Measurements from ENCODE around the gene UTY. TPM values are rescaled to one million over a fixed set of nuclear protein-coding genes. Genes with fewer than 3 reads are reported as not detected.
A peak's percentile ranks its signal among the peaks of the same experiment; 100 is the strongest.

UTY gene
- total and polyA plus RNA-seq, 12 donors = 1.3 to 15.8 (median 14.2) TPM; not detected in 3

DNA sequence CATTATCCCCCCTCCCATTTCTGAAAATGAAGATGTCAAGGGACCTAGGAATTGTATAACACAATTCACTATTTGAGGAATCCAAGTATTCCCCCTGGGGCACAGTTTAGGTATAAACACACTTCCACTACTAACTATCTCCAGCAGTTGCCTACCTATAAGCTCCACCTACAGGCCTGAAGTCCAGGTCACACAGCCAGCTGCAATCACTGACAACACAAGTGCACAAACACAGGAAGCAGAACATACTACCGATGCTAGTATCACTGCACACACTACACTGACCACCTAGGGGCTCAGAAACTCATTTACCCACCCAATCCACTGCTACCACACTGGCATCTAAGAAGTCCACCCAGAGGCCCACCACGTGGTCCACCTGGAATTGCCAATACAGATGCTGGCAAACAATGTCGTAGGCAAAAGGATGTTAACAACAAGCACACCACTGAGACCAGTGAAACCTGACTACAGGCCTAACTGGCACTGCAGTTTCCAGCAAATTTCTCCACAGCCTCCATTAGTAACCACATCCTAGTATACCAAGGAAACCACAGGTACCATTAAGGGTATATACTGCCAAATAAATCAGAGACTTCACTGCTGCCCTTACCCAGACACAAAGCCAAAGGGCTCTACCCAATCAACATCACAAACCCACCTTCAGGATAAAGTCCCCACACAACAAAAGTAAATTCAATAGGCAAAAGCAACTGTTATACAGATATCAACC, 47.4 kb downstream of the UTY start:
- H3K4me1 ChIP-seq = peaks cover 0 to 14% (median 0%) of the 10 kb centered on the region in 9 donors
- TF ChIP-seq, protein P1, sequence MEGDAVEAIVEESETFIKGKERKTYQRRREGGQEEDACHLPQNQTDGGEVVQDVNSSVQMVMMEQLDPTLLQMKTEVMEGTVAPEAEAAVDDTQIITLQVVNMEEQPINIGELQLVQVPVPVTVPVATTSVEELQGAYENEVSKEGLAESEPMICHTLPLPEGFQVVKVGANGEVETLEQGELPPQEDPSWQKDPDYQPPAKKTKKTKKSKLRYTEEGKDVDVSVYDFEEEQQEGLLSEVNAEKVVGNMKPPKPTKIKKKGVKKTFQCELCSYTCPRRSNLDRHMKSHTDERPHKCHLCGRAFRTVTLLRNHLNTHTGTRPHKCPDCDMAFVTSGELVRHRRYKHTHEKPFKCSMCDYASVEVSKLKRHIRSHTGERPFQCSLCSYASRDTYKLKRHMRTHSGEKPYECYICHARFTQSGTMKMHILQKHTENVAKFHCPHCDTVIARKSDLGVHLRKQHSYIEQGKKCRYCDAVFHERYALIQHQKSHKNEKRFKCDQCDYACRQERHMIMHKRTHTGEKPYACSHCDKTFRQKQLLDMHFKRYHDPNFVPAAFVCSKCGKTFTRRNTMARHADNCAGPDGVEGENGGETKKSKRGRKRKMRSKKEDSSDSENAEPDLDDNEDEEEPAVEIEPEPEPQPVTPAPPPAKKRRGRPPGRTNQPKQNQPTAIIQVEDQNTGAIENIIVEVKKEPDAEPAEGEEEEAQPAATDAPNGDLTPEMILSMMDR (IDR thresholded peaks at IDR 0.05) = no peak
- H3K4me3 ChIP-seq = no peak overlapping the region
- peaks cover 0 to 5% (median 0%) of the 10 kb centered on the region in 9 donors for H3K36me3 ChIP-seq
- 79 to 83% methylated on average over 3 of the region's 3 CpGs for WGBS, 2 donors
- H3K27ac ChIP-seq = no peak overlapping the region
- peaks cover 0 to 36% (median 0%) of the 10 kb centered on the region in 11 donors for H3K9me3 ChIP-seq
- intact Hi-C loops (cut with DNase I) = no loop called here
- no peak for ATAC-seq
- no peak for DNase-seq
- no peaks in the 10 kb centered on the region for H3K27me3 ChIP-seq

DNA sequence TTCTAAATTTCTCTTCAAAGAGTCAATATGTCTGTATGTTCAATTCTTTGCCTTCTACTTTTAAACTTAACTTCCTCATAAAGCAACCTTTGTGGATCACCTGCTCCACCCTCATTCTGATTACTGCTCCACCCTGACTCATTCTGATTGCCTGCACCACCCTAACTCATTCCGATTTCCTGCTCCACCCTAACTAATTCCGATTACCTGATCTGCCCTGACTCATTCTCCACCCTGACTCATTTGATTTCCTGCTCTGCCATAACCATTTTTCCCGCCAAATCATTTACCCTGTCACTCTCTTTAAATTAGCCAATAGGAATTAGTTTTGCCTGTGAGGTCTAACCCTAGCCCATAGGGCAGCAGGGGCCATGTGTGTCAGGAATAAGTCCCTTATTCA, 50.3 kb downstream of the UTY start:
- H3K27me3 ChIP-seq = no peaks in the 10 kb centered on the region
- DNase-seq = no peak
- H3K4me3 ChIP-seq = no peak overlapping the region
- H3K4me1 ChIP-seq = peaks cover 0 to 4% (median 0%) of the 10 kb centered on the region in 9 donors
- intact Hi-C loops (cut with DNase I) = loop anchor here in 1 of 10 donors (10.0 kb wide), 1 partner anchor 45 kb away; no protein-coding TSS in a partner anchor
- no peak for ATAC-seq
- 92 to 94% methylated on average over 3 of the region's 3 CpGs for WGBS, 2 donors
- TF ChIP-seq, protein P1 (IDR thresholded peaks at IDR 0.05) = no peak
- H3K27ac ChIP-seq = no peak overlapping the region
- H3K36me3 ChIP-seq = peaks cover 0 to 10% (median 0%) of the 10 kb centered on the region in 9 donors
- H3K9me3 ChIP-seq = peaks cover 0 to 54% (median 0%) of the 10 kb centered on the region in 11 donors

DNA sequence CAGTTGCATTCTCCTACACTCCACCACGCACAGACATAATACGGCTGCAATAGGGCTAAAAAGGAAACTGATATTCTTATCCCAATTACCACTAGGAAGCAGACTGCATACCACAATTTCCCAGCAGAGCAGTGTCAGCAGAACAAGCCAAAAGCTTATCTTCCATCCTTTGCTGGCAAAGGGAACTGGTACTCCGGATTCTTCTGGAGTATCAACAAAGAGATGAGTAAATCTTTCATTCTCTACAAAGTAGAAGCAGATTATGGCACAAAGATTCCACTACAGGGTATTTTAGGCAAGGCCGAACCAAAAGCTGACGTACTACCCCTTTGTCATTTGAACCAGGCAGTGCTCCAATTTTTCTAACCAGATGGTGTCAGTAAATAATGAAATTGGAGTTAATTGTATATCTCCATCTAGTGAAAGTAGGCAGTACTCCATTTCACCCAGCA, 56.5 kb downstream of the UTY start:
- DNase-seq = peak in 1 of 2 donors; percentile 19
- TF ChIP-seq, protein P1 (IDR thresholded peaks at IDR 0.05) = peak in 2 of 9 donors; percentile 17 to 27

DNA sequence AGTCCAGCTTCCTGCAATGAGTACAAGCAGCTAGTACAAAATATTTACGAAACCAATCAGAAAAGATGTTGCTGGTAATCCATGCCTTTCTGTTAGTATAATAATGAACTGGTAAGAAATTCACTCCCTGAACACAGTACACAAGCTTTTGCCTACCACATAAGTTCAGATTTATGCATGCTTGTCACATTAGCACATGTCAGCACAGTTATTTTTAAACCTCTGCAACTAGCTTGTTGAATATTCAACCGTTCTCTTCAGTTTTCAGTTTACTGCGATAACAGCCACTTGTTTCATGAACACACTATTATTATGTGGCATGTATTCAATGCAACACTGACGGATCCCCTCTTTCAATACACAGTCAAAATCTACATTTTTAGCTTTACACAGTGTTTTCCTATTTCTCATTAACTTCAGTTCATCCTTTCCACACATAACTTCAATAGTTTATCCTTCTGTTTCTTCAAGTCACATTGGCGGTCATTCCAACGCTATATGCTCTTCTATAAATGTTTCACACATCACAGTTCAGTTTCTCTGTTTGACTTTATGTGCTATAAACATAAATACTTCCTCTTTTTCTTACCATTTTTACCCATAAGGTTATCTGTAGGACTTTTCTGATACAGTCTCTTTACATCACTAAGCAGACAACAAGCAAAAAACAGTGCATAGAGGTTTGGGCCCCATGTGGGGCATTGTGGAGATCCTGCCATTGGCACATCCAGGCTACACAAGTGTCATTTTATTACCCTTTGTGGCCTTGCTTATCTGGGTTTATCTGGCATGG, 62.8 kb downstream of the UTY start:
- WGBS, 2 donors = 46 to 66% methylated on average over 6 of the region's 6 CpGs
- TF ChIP-seq, protein P1 (IDR thresholded peaks at IDR 0.05) = no peak
- no peak overlapping the region for H3K27ac ChIP-seq
- no peak for DNase-seq
- peaks cover 0 to 58% (median 1%) of the 10 kb centered on the region in 9 donors for H3K4me1 ChIP-seq
- intact Hi-C loops (cut with DNase I) = no loop called here
- H3K27me3 ChIP-seq = no peaks in the 10 kb centered on the region
- H3K36me3 ChIP-seq = no peaks in the 10 kb centered on the region
- no peak overlapping the region for H3K4me3 ChIP-seq
- no peaks in the 10 kb centered on the region for H3K9me3 ChIP-seq
- ATAC-seq = peak in 2 of 8 donors; percentile 62 to 70

More for the DNA sequence above, 56.5 kb downstream of the UTY start:
- Histone ChIP-seq H3K36me3 (peaks cover 0 to 10% (median 0%) of the 10 kb centered on the region in 9 donors), H3K27me3 (no peaks in the 10 kb centered on the region), H3K27ac (peak overlapping the region in 5 of 10 donors; percentile 19 to 69 (median 51)), H3K9me3 (peaks cover 0 to 25% (median 0%) of the 10 kb centered on the region in 11 donors), H3K4me3 (no peak overlapping the region), H3K4me1 (peaks cover 0 to 54% (median 13%) of the 10 kb centered on the region in 9 donors)
- WGBS, 2 donors = 1 to 7% methylated on average over 5 of the region's 5 CpGs
- intact Hi-C loops (cut with DNase I) = loop anchor here in 1 of 10 donors (10.0 kb wide), 1 partner anchor 51 kb away; no protein-coding TSS in a partner anchor
- peak in 5 of 8 donors; percentile 74 to 90 (median 82) for ATAC-seq

All from heart right ventricle (tissue), 16 donors.